Kidney (tissue), 14 donors: ENCODE results near the gene RALGPS1. TPM values are rescaled to one million over a fixed set of nuclear protein-coding genes. Genes with fewer than 3 reads are reported as not detected.

Experiments used
- DNase-seq, 5 donors: peaks; one replicate each; pipeline ENCODE4 v3.0.0-alpha.2; 2013 to 2020
- FAIRE-seq: peaks from 2 replicates; lab custom pipeline; 2012; peaks lifted over from hg19 to GRCh38; lab: Jason Lieb, UNC
- H3K27ac ChIP-seq, 2 donors: one replicate each; pipeline ENCODE4 v1.7.0; 2013; ENCODE audit warnings: low read depth in 2 of 2, low read length in 2 of 2, inconsistent platforms in 1 of 2
- H3K27me3 ChIP-seq: one replicate; pipeline ENCODE4 v1.7.1; 2013; ENCODE audit warnings: low read length, inconsistent platforms; ENCODE audit not compliant: control insufficient read depth, insufficient read depth
- H3K36me3 ChIP-seq, 3 donors: one replicate each; pipeline versions ENCODE4 v1.7.0 to v1.7.1; 2013; ENCODE audit warnings: low read length in 3 of 3, control low read depth in 1 of 3, inconsistent platforms in 1 of 3; ENCODE audit not compliant: insufficient read depth in 3 of 3, control insufficient read depth in 2 of 3
- H3K4me1 ChIP-seq, 3 donors: one replicate each; pipeline versions ENCODE4 v1.7.0 to v1.7.1; 2013; ENCODE audit warnings: low read length in 3 of 3, inconsistent platforms in 1 of 3, low read depth in 1 of 3; ENCODE audit not compliant: control insufficient read depth in 2 of 3, insufficient read depth in 2 of 3
- H3K4me3 ChIP-seq, 3 donors: one replicate each; pipeline versions ENCODE4 v1.7.0 to v1.8.1; 2013; ENCODE audit warnings: low read length in 3 of 3, control low read depth in 1 of 3, inconsistent platforms in 1 of 3
- H3K9ac ChIP-seq, 3 donors: one replicate each; pipeline versions ENCODE4 v1.7.0 to v1.7.1; 2013; ENCODE audit warnings: low read length in 3 of 3, control low read depth in 1 of 3, inconsistent platforms in 1 of 3
- H3K9me3 ChIP-seq, 3 donors: one replicate each; pipeline versions ENCODE4 v1.7.0 to v1.7.1; 2013; ENCODE audit warnings: low read length in 3 of 3, control low read depth in 1 of 3, inconsistent platforms in 1 of 3; ENCODE audit not compliant: control insufficient read depth in 2 of 3, insufficient read depth in 1 of 3
- intact Hi-C: fragments of 100-400 bp; cut with DNase I; formaldehyde crosslinking; loops from one replicate; pipeline ENCODE4 v1.11.1; 2022
- polyA plus RNA-seq: library from polyadenylated mRNA; stranded (reverse); fragments of 350-450 nt; fragmentation: Illumina TruSeq; extraction: RNeasy Lipid Tissue Mini Kit (QIAGEN cat#74804); gene quantifications from one replicate; pipeline ENCODE4 v1.2.3, GENCODE V29; 2014; ENCODE audit warnings: low read depth, low replicate concordance; ENCODE audit not compliant: insufficient read depth
- total RNA-seq: library from RNA; stranded (reverse); fragmentation: NEBNext Ultra II Directional; extraction: Animal tissue kit (Norgen Biotek cat#: 25700); gene quantifications from one replicate; pipeline ENCODE4 v1.2.1, GENCODE V29; 2021
- TF ChIP-seq, protein P1 (sequence below): IDR thresholded peaks from 3 replicates; pipeline ENCODE4 v1.5.1; 2012; ENCODE audit warnings: mild to moderate bottlenecking, moderate library complexity, borderline replicate concordance; ENCODE audit not compliant: insufficient read depth; ENCODE audit errors: extremely low read depth
- donor health status: control.
- donor health status: control.
- donor health status: control.
- donor health status: control.
- donor health status: control.
- donor health status: DM: yes; HTN: yes; CAD: no.
- donor health status: Normal renal cell carcinoma (clear cell type).

RALGPS1 gene
- total and polyA plus RNA-seq, 2 donors from 2014 or later: 9.4 to 25.2 TPM

DNA sequence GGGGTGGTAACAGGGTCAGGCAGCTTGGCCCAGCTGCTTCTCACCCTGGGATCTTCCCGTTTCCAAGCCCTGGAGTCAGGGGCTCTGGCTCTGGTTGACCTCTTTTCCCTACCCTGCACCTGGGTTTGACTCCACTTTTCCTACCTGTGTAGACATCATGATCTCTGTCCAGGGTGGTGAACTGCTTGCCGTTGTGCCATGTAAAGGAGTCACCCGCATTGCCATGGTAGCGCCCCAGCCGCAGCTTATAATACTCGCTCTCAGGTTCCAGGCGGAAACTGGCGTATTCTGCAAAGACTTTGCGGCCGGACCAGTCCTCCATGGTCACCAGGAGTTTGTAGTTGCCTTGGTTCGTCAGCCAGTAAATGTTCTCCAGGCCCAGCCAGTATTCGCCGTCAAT, 176.9 kb downstream of the RALGPS1 start:
- TF ChIP-seq, protein P1, sequence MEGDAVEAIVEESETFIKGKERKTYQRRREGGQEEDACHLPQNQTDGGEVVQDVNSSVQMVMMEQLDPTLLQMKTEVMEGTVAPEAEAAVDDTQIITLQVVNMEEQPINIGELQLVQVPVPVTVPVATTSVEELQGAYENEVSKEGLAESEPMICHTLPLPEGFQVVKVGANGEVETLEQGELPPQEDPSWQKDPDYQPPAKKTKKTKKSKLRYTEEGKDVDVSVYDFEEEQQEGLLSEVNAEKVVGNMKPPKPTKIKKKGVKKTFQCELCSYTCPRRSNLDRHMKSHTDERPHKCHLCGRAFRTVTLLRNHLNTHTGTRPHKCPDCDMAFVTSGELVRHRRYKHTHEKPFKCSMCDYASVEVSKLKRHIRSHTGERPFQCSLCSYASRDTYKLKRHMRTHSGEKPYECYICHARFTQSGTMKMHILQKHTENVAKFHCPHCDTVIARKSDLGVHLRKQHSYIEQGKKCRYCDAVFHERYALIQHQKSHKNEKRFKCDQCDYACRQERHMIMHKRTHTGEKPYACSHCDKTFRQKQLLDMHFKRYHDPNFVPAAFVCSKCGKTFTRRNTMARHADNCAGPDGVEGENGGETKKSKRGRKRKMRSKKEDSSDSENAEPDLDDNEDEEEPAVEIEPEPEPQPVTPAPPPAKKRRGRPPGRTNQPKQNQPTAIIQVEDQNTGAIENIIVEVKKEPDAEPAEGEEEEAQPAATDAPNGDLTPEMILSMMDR: no peak
- DNase-seq (no peak), FAIRE-seq (no peak)
- Histone ChIP-seq H3K27me3 (no peaks in the 10 kb centered on the region), H3K4me1 (no peaks in the 10 kb centered on the region), H3K36me3 (peaks cover 0 to 8% (median 6%) of the 10 kb centered on the region in 3 donors), H3K9me3 (no peaks in the 10 kb centered on the region), H3K9ac (no peak overlapping the region), H3K4me3 (no peak overlapping the region), H3K27ac (no peak overlapping the region)
- intact Hi-C loops: no loop called here

DNA sequence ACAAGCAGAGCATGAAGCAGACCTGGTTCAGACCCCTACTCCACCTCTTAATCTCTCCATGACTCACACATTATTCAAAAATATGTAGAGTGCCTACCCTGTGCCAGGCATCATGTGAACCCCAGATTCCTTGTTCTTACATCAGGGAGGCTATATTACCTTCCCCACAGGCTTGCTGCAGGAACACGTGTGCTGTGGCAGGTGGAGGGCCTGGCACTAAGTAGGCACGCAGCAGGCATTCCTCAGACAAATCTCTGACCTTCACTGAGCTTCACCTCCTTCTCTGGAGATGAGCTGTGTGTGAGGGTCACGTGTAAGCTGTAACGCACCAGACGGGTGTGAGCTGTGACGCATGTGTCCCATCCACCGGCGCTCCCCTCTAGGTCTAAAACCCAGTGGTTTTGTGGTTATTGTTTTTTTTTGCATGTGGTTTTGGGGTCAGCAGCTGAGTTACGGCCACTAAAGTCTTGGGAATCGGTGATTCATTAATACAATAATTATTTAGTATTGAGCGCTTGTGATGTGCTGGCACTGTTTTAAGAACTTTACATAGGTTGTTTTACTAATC, 177.5 kb downstream of the RALGPS1 start:
- DNase-seq (no peak), FAIRE-seq (no peak)
- Histone ChIP-seq H3K9ac (no peak overlapping the region), H3K4me3 (no peak overlapping the region), H3K27ac (no peak overlapping the region), H3K9me3 (no peaks in the 10 kb centered on the region), H3K4me1 (no peaks in the 10 kb centered on the region), H3K36me3 (peaks cover 0 to 8% (median 6%) of the 10 kb centered on the region in 3 donors), H3K27me3 (no peaks in the 10 kb centered on the region)
- TF ChIP-seq, protein P1: no peak
- intact Hi-C loops: no loop called here

DNA sequence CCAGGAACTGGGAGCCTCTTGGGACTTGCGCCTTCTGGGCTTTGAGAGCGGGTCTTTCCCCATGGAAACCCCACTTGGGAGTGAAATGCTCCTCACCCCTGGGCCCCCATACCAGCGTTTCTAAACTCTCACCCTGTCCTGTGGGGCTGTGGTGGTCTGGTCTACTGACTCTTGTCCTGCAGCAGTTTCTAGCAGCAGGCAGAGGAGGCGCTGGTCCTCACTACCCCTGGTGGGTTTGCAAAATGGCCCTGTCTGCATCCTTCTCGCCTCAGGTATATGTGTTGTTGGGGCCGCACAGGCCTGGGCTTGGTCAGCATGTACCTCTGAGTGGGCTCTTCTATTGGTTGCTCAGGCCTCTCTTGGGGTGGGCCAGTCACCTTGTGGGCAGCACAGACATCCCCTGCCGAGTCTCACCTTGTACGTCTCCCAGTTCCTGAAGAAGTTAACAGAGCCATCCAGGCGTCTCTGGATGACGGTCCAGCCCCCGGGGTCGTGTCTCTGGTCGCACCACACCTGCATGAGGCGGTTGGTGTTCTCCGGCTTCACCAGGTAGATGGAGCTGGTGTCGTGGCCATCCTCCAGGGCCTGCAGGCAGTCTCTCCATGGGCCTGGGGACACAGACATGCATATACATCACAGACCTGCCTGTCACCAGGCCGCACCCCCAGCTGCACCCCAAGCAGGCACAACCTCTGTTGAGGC, 178.9 kb downstream of the RALGPS1 start:
- Histone ChIP-seq H3K4me1 (no peaks in the 10 kb centered on the region), H3K4me3 (no peak overlapping the region), H3K9ac (no peak overlapping the region), H3K9me3 (no peaks in the 10 kb centered on the region), H3K36me3 (peaks cover 0 to 8% (median 6%) of the 10 kb centered on the region in 3 donors), H3K27me3 (no peaks in the 10 kb centered on the region), H3K27ac (no peak overlapping the region)
- FAIRE-seq (no peak), DNase-seq (no peak)
- TF ChIP-seq, protein P1: no peak
- intact Hi-C loops: no loop called here
